ENCODE measurements around the gene TMPRSS15.

The TMPRSS15 gene

GRCh38 chr21:18382141-18382540, 21.4 kb downstream of the TMPRSS15 start:
- Mint-ChIP-seq H3K4me3 (no peak overlapping the region), H3K9me3 (no peaks in the 10 kb centered on the region), H3K27me3 (no peaks in the 10 kb centered on the region), H3K36me3 (no peaks in the 10 kb centered on the region), H3K27ac (no peak overlapping the region), H3K4me1 (no peaks in the 10 kb centered on the region)
- CTCF ChIA-PET: no interaction called here
- no peak for DNase-seq

GRCh38 chr21:18373606-18374005, 30.0 kb downstream of the TMPRSS15 start:
- CTCF ChIA-PET: no interaction called here
- no peaks in the 10 kb centered on the region for H3K9me3 Mint-ChIP-seq
- no peaks in the 10 kb centered on the region for H3K27me3 Mint-ChIP-seq
- H3K4me3 Mint-ChIP-seq: no peak overlapping the region
- DNase-seq: no peak
- H3K4me1 Mint-ChIP-seq: no peaks in the 10 kb centered on the region
- H3K36me3 Mint-ChIP-seq: no peaks in the 10 kb centered on the region
- no peak overlapping the region for H3K27ac Mint-ChIP-seq

- Mint-ChIP-seq H3K9me3 (no peaks in the 10 kb centered on the region), H3K36me3 (no peaks in the 10 kb centered on the region), H3K4me1 (no peaks in the 10 kb centered on the region), H3K27ac (no peak overlapping the region), H3K4me3 (no peak overlapping the region), H3K27me3 (no peaks in the 10 kb centered on the region)
- CTCF ChIA-PET: no interaction called here
- DNase-seq: no peak
These were observed 33.3 kb downstream of the TMPRSS15 start for GRCh38 chr21:18370301-18370700.

- Mint-ChIP-seq H3K36me3 (no peaks in the 10 kb centered on the region), H3K27me3 (no peaks in the 10 kb centered on the region), H3K27ac (no peak overlapping the region), H3K4me1 (no peaks in the 10 kb centered on the region), H3K9me3 (no peaks in the 10 kb centered on the region), H3K4me3 (no peak overlapping the region)
- no peak for DNase-seq
- CTCF ChIA-PET: no interaction called here
These were observed 34.5 kb downstream of the TMPRSS15 start for GRCh38 chr21:18369115-18369514.

- no peaks in the 10 kb centered on the region for H3K36me3 Mint-ChIP-seq
- CTCF ChIA-PET: no interaction called here
- H3K27me3 Mint-ChIP-seq: no peaks in the 10 kb centered on the region
- DNase-seq: no peak
- H3K4me1 Mint-ChIP-seq: no peaks in the 10 kb centered on the region
- H3K9me3 Mint-ChIP-seq: no peaks in the 10 kb centered on the region
- no peak overlapping the region for H3K4me3 Mint-ChIP-seq
- H3K27ac Mint-ChIP-seq: no peak overlapping the region
These were observed 35.4 kb downstream of the TMPRSS15 start for GRCh38 chr21:18368205-18368604.

GRCh38 chr21:18356801-18357200, 46.8 kb downstream of the TMPRSS15 start:
- Mint-ChIP-seq H3K4me1 (no peaks in the 10 kb centered on the region), H3K4me3 (no peak overlapping the region), H3K36me3 (no peaks in the 10 kb centered on the region), H3K9me3 (no peaks in the 10 kb centered on the region), H3K27me3 (no peaks in the 10 kb centered on the region), H3K27ac (no peak overlapping the region)
- no peak for DNase-seq
- CTCF ChIA-PET: no interaction called here

GRCh38 chr21:18354947-18355346, 48.6 kb downstream of the TMPRSS15 start:
- no peak overlapping the region for H3K4me3 Mint-ChIP-seq
- CTCF ChIA-PET: no interaction called here
- no peaks in the 10 kb centered on the region for H3K4me1 Mint-ChIP-seq
- no peak overlapping the region for H3K27ac Mint-ChIP-seq
- no peaks in the 10 kb centered on the region for H3K36me3 Mint-ChIP-seq
- no peaks in the 10 kb centered on the region for H3K27me3 Mint-ChIP-seq
- no peak for DNase-seq
- H3K9me3 Mint-ChIP-seq: no peaks in the 10 kb centered on the region

GRCh38 chr21:18350216-18350615, 53.4 kb downstream of the TMPRSS15 start:
- H3K9me3 Mint-ChIP-seq: no peaks in the 10 kb centered on the region
- no peak overlapping the region for H3K27ac Mint-ChIP-seq
- no peaks in the 10 kb centered on the region for H3K36me3 Mint-ChIP-seq
- DNase-seq: no peak
- H3K27me3 Mint-ChIP-seq: no peaks in the 10 kb centered on the region
- H3K4me1 Mint-ChIP-seq: no peaks in the 10 kb centered on the region
- CTCF ChIA-PET: no interaction called here
- H3K4me3 Mint-ChIP-seq: no peak overlapping the region

- Mint-ChIP-seq H3K36me3 (no peaks in the 10 kb centered on the region), H3K4me3 (no peak overlapping the region), H3K4me1 (no peaks in the 10 kb centered on the region)
These were observed 54.1 kb downstream of the TMPRSS15 start for GRCh38 chr21:18349468-18349867.

GRCh38 chr21:18340387-18340942, 63.1 kb downstream of the TMPRSS15 start:
- Mint-ChIP-seq H3K27ac (no peak overlapping the region), H3K9me3 (no peaks in the 10 kb centered on the region), H3K4me3 (no peak overlapping the region), H3K4me1 (no peaks in the 10 kb centered on the region), H3K27me3 (no peaks in the 10 kb centered on the region), H3K36me3 (no peaks in the 10 kb centered on the region)
- CTCF ChIA-PET: no interaction called here
- no peak for DNase-seq

More at GRCh38 chr21:18349468-18349867, 54.1 kb downstream of the TMPRSS15 start:
- Mint-ChIP-seq H3K9me3 (no peaks in the 10 kb centered on the region), H3K27ac (no peak overlapping the region), H3K27me3 (no peaks in the 10 kb centered on the region)
- no peak for DNase-seq
- CTCF ChIA-PET: no interaction called here

GRCh38 chr21:18335651-18336236, 67.8 kb downstream of the TMPRSS15 start:
- Mint-ChIP-seq H3K36me3 (no peaks in the 10 kb centered on the region), H3K9me3 (peaks cover 2% of the 10 kb centered on the region), H3K4me1 (no peaks in the 10 kb centered on the region), H3K27ac (no peak overlapping the region), H3K27me3 (no peaks in the 10 kb centered on the region), H3K4me3 (no peak overlapping the region)
- no peak for DNase-seq
- CTCF ChIA-PET: no interaction called here

GRCh38 chr21:18334066-18334465, 69.5 kb downstream of the TMPRSS15 start:
- Mint-ChIP-seq H3K4me3 (no peak overlapping the region), H3K4me1 (no peaks in the 10 kb centered on the region), H3K9me3 (peaks cover 5% of the 10 kb centered on the region), H3K27ac (no peak overlapping the region), H3K27me3 (no peaks in the 10 kb centered on the region), H3K36me3 (no peaks in the 10 kb centered on the region)
- no peak for DNase-seq
- CTCF ChIA-PET: no interaction called here

- no peaks in the 10 kb centered on the region for H3K27me3 Mint-ChIP-seq
- no peaks in the 10 kb centered on the region for H3K36me3 Mint-ChIP-seq
- H3K4me3 Mint-ChIP-seq: no peak overlapping the region
- H3K27ac Mint-ChIP-seq: no peak overlapping the region
- no peak for DNase-seq
- no peaks in the 10 kb centered on the region for H3K4me1 Mint-ChIP-seq
- CTCF ChIA-PET: no interaction called here
- H3K9me3 Mint-ChIP-seq: peaks cover 8% of the 10 kb centered on the region
These were observed 85.4 kb downstream of the TMPRSS15 start for GRCh38 chr21:18318156-18318555.

GRCh38 chr21:18298228-18298627, 105.4 kb downstream of the TMPRSS15 start:
- CTCF ChIA-PET: no interaction called here
- Mint-ChIP-seq H3K4me1 (no peaks in the 10 kb centered on the region), H3K36me3 (no peaks in the 10 kb centered on the region), H3K9me3 (no peaks in the 10 kb centered on the region), H3K4me3 (no peak overlapping the region), H3K27ac (no peak overlapping the region), H3K27me3 (no peaks in the 10 kb centered on the region)
- no peak for DNase-seq

GRCh38 chr21:18294100-18294499, 109.5 kb downstream of the TMPRSS15 start:
- Mint-ChIP-seq H3K9me3 (no peaks in the 10 kb centered on the region), H3K27ac (no peak overlapping the region), H3K4me1 (no peaks in the 10 kb centered on the region), H3K36me3 (no peaks in the 10 kb centered on the region), H3K27me3 (no peaks in the 10 kb centered on the region), H3K4me3 (no peak overlapping the region)
- CTCF ChIA-PET: no interaction called here
- DNase-seq: no peak

- no peak for DNase-seq
- Mint-ChIP-seq H3K27me3 (no peaks in the 10 kb centered on the region), H3K27ac (no peak overlapping the region)
These were observed 113.7 kb downstream of the TMPRSS15 start for GRCh38 chr21:18289876-18290275.

More at GRCh38 chr21:18289876-18290275, 113.7 kb downstream of the TMPRSS15 start:
- Mint-ChIP-seq H3K4me1 (no peaks in the 10 kb centered on the region), H3K9me3 (no peaks in the 10 kb centered on the region), H3K4me3 (no peak overlapping the region), H3K36me3 (no peaks in the 10 kb centered on the region)
- CTCF ChIA-PET: no interaction called here

Data from activated naive CD4-positive, alpha-beta T cell treated with anti-CD3 and anti-CD28 coated beads, Interleukin-2, amount 10 ng/mL, durations not matched to agents 7 days and 5 days (primary cell).